Measurements from ENCODE around the gene MICAL3.

Gene MICAL3

GRCh38 chr22:17954200-17954859, 70.0 kb downstream of the MICAL3 start:
- H4K12ac ChIP-seq (ENCODE audit: low read depth, low read length), result no peak overlapping the region
- H3K23ac ChIP-seq (ENCODE audit: low read length), result no peak overlapping the region
- no peak overlapping the region for H3K4me2 ChIP-seq (ENCODE audit: low read length)
- H3K4me3 ChIP-seq (ENCODE audit: low read depth, low read length), result no peak overlapping the region
- no peaks in the 10 kb centered on the region for H3K79me2 ChIP-seq (ENCODE audit: control insufficient read depth, insufficient read depth, low read length, poor library complexity)
- no peaks in the 10 kb centered on the region for H3K4me1 ChIP-seq (ENCODE audit: control insufficient read depth in 1 of 2, insufficient read depth in 2 of 2, low read length in 2 of 2)
- H3K18ac ChIP-seq (ENCODE audit: low read length), result no peak overlapping the region
- H3K14ac ChIP-seq (ENCODE audit: low read length), result no peak overlapping the region
- no peaks in the 10 kb centered on the region for H3K79me1 ChIP-seq (ENCODE audit: low read length)
- no peak overlapping the region for H2BK120ac ChIP-seq (ENCODE audit: insufficient read depth, low read length, poor library complexity)
- no peaks in the 10 kb centered on the region for H3K9me3 ChIP-seq (ENCODE audit: insufficient read depth, low read depth, low read length)
- no peak overlapping the region for H2AK5ac ChIP-seq (ENCODE audit: low read length)
- no peak overlapping the region for H4K8ac ChIP-seq (ENCODE audit: low read depth, low read length)
- no peak overlapping the region for H2AFZ ChIP-seq (ENCODE audit: insufficient read depth, low read length, poor library complexity)
- H3K9ac ChIP-seq (ENCODE audit: low read length), result no peak overlapping the region
- WGBS (ENCODE audit: extremely low coverage, insufficient coverage, insufficient read length), result no CpG with 5 or more reads among the region's 10 CpGs
- H3K4ac ChIP-seq (ENCODE audit: low read depth, low read length), result no peak overlapping the region
- H4K91ac ChIP-seq (ENCODE audit: low read depth, low read length), result no peak overlapping the region
- no peak overlapping the region for H3K27ac ChIP-seq (ENCODE audit: low read depth, low read length)
- no peaks in the 10 kb centered on the region for H3K27me3 ChIP-seq (ENCODE audit: insufficient read depth, low read length)
- no peak overlapping the region for H2BK12ac ChIP-seq (ENCODE audit: low read length)
- H3K36me3 ChIP-seq (ENCODE audit: control insufficient read depth in 1 of 2, insufficient read depth in 2 of 2, low read length in 2 of 2), result no peaks in the 10 kb centered on the region
- peak; percentile 78 to 88 for DNase-seq
- H2BK5ac ChIP-seq (ENCODE audit: low read depth, low read length, poor library complexity), result no peak overlapping the region

- Histone ChIP-seq H3K4me3 (ENCODE audit: low read depth, low read length) (no peak overlapping the region), H3K4me2 (ENCODE audit: low read length) (no peak overlapping the region), H2BK120ac (ENCODE audit: insufficient read depth, low read length, poor library complexity) (no peak overlapping the region), H3K4ac (ENCODE audit: low read depth, low read length) (no peak overlapping the region), H3K27me3 (ENCODE audit: insufficient read depth, low read length) (no peaks in the 10 kb centered on the region), H3K79me1 (ENCODE audit: low read length) (no peaks in the 10 kb centered on the region), H2AFZ (ENCODE audit: insufficient read depth, low read length, poor library complexity) (no peak overlapping the region), H3K9ac (ENCODE audit: low read length) (no peak overlapping the region), H2BK12ac (ENCODE audit: low read length) (no peak overlapping the region), H3K14ac (ENCODE audit: low read length) (no peak overlapping the region), H3K18ac (ENCODE audit: low read length) (no peak overlapping the region), H3K9me3 (ENCODE audit: insufficient read depth, low read depth, low read length) (no peaks in the 10 kb centered on the region), H4K91ac (ENCODE audit: low read depth, low read length) (no peak overlapping the region), H3K27ac (ENCODE audit: low read depth, low read length) (no peak overlapping the region), H2BK5ac (ENCODE audit: low read depth, low read length, poor library complexity) (no peak overlapping the region), H2AK5ac (ENCODE audit: low read length) (no peak overlapping the region), H3K23ac (ENCODE audit: low read length) (no peak overlapping the region), H3K36me3 (ENCODE audit: control insufficient read depth in 1 of 2, insufficient read depth in 2 of 2, low read length in 2 of 2) (no peaks in the 10 kb centered on the region), H4K8ac (ENCODE audit: low read depth, low read length) (no peak overlapping the region), H3K4me1 (ENCODE audit: control insufficient read depth in 1 of 2, insufficient read depth in 2 of 2, low read length in 2 of 2) (no peaks in the 10 kb centered on the region), H3K79me2 (ENCODE audit: control insufficient read depth, insufficient read depth, low read length, poor library complexity) (no peaks in the 10 kb centered on the region), H4K12ac (ENCODE audit: low read depth, low read length) (no peak overlapping the region)
- DNase-seq, result no peak
- WGBS (ENCODE audit: extremely low coverage, insufficient coverage, insufficient read length), result no CpG with 5 or more reads among the region's 4 CpGs
These were observed 71.2 kb downstream of the MICAL3 start for GRCh38 chr22:17953147-17953546.

GRCh38 chr22:17952273-17952801, 72.0 kb downstream of the MICAL3 start:
- no peak overlapping the region for H2AK5ac ChIP-seq (ENCODE audit: low read length)
- no peak overlapping the region for H3K23ac ChIP-seq (ENCODE audit: low read length)
- no peak overlapping the region for H2BK12ac ChIP-seq (ENCODE audit: low read length)
- H2BK120ac ChIP-seq (ENCODE audit: insufficient read depth, low read length, poor library complexity), result no peak overlapping the region
- H2BK5ac ChIP-seq (ENCODE audit: low read depth, low read length, poor library complexity), result no peak overlapping the region
- H3K4me2 ChIP-seq (ENCODE audit: low read length), result no peak overlapping the region
- no CpG with 5 or more reads among the region's 9 CpGs for WGBS (ENCODE audit: extremely low coverage, insufficient coverage, insufficient read length)
- H3K79me1 ChIP-seq (ENCODE audit: low read length), result no peaks in the 10 kb centered on the region
- no peak overlapping the region for H2AFZ ChIP-seq (ENCODE audit: insufficient read depth, low read length, poor library complexity)
- H3K9me3 ChIP-seq (ENCODE audit: insufficient read depth, low read depth, low read length), result peaks cover 1% of the 10 kb centered on the region
- no peaks in the 10 kb centered on the region for H3K27me3 ChIP-seq (ENCODE audit: insufficient read depth, low read length)
- H4K8ac ChIP-seq (ENCODE audit: low read depth, low read length), result no peak overlapping the region
- H3K14ac ChIP-seq (ENCODE audit: low read length), result no peak overlapping the region
- H3K79me2 ChIP-seq (ENCODE audit: control insufficient read depth, insufficient read depth, low read length, poor library complexity), result no peaks in the 10 kb centered on the region
- no peaks in the 10 kb centered on the region for H3K4me1 ChIP-seq (ENCODE audit: control insufficient read depth in 1 of 2, insufficient read depth in 2 of 2, low read length in 2 of 2)
- no peak overlapping the region for H3K18ac ChIP-seq (ENCODE audit: low read length)
- no peak overlapping the region for H4K12ac ChIP-seq (ENCODE audit: low read depth, low read length)
- H4K91ac ChIP-seq (ENCODE audit: low read depth, low read length), result no peak overlapping the region
- no peak overlapping the region for H3K4me3 ChIP-seq (ENCODE audit: low read depth, low read length)
- H3K4ac ChIP-seq (ENCODE audit: low read depth, low read length), result no peak overlapping the region
- no peak overlapping the region for H3K27ac ChIP-seq (ENCODE audit: low read depth, low read length)
- no peak overlapping the region for H3K9ac ChIP-seq (ENCODE audit: low read length)
- no peak for DNase-seq
- no peaks in the 10 kb centered on the region for H3K36me3 ChIP-seq (ENCODE audit: control insufficient read depth in 1 of 2, insufficient read depth in 2 of 2, low read length in 2 of 2)

- Histone ChIP-seq H2BK5ac (ENCODE audit: low read depth, low read length, poor library complexity) (no peak overlapping the region), H3K4me2 (ENCODE audit: low read length) (no peak overlapping the region), H3K36me3 (ENCODE audit: control insufficient read depth in 1 of 2, insufficient read depth in 2 of 2, low read length in 2 of 2) (no peaks in the 10 kb centered on the region), H3K27me3 (ENCODE audit: insufficient read depth, low read length) (no peaks in the 10 kb centered on the region), H3K9me3 (ENCODE audit: insufficient read depth, low read depth, low read length) (peaks cover 1% of the 10 kb centered on the region), H3K4ac (ENCODE audit: low read depth, low read length) (no peak overlapping the region), H2AK5ac (ENCODE audit: low read length) (no peak overlapping the region), H3K27ac (ENCODE audit: low read depth, low read length) (no peak overlapping the region), H4K91ac (ENCODE audit: low read depth, low read length) (no peak overlapping the region), H2BK12ac (ENCODE audit: low read length) (no peak overlapping the region), H3K9ac (ENCODE audit: low read length) (no peak overlapping the region), H4K8ac (ENCODE audit: low read depth, low read length) (no peak overlapping the region), H4K12ac (ENCODE audit: low read depth, low read length) (no peak overlapping the region), H3K14ac (ENCODE audit: low read length) (no peak overlapping the region), H3K79me1 (ENCODE audit: low read length) (no peaks in the 10 kb centered on the region), H3K23ac (ENCODE audit: low read length) (no peak overlapping the region), H3K4me3 (ENCODE audit: low read depth, low read length) (no peak overlapping the region), H3K4me1 (ENCODE audit: control insufficient read depth in 1 of 2, insufficient read depth in 2 of 2, low read length in 2 of 2) (no peaks in the 10 kb centered on the region), H3K18ac (ENCODE audit: low read length) (no peak overlapping the region), H3K79me2 (ENCODE audit: control insufficient read depth, insufficient read depth, low read length, poor library complexity) (no peaks in the 10 kb centered on the region), H2BK120ac (ENCODE audit: insufficient read depth, low read length, poor library complexity) (no peak overlapping the region), H2AFZ (ENCODE audit: insufficient read depth, low read length, poor library complexity) (no peak overlapping the region)
- no CpG with 5 or more reads among the region's 5 CpGs for WGBS (ENCODE audit: extremely low coverage, insufficient coverage, insufficient read length)
- no peak for DNase-seq
These were observed 73.0 kb downstream of the MICAL3 start for GRCh38 chr22:17951315-17951714.
